HG03280 (cell line): ENCODE results near the gene ZNF821.
"Not testable (repeated sequence)": the region's sequence is repeated elsewhere in the genome, so short reads cannot be mapped to it uniquely, and the experiment has no call there.

ENCODE experiments used
- ATAC-seq: cut with Tn5 transposase; IDR thresholded peaks from one replicate; pipeline ENCODE4 v1.9.1; 2021; ENCODE audit warnings: mild to moderate bottlenecking, moderate library complexity; ENCODE audit not compliant: unreplicated experiment

The ZNF821 gene

GRCh38 chr16:71826533-71827017 lies 57.4 kb downstream of the ZNF821 start:
- ATAC-seq, result no peak

- peak; percentile 6 for ATAC-seq
Observed at GRCh38 chr16:71817155-71817500, 66.9 kb downstream of the ZNF821 start.

DNA sequence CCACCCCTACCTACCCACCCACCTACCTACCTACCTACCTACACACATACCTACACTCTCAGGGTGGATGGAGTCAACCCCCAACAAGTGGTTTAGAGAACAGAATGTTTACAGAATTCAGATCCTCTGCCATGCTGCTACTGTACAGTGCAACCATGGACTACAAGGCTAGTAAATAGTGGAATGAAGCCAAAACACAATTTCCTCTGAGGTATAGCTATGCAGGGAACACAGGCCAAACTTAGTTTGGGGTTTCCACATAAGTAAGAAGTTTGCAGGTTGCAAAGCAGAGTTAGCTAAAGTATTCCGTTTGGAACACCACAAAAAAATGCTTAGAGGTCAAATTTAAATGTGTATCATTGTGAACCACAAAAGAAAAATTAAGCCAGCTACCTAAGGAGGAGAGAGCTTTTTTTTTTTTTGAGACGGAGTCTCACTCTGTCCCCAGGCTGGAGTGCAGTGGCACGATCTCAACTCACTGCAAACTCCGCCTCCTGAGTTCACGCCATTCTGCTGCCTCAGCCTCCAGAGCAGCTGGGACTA lies 72.7 kb downstream of the ZNF821 start:
- ATAC-seq, result no peak

GRCh38 chr16:71810155-71810530 lies 73.8 kb downstream of the ZNF821 start:
- ATAC-seq, result not testable (repeated sequence)
